ENCODE data around the gene SLC4A11. TPM values are rescaled to one million over a fixed set of nuclear protein-coding genes. Genes with fewer than 3 reads are reported as not detected.
"Not testable (repeated sequence)": the region's sequence is repeated elsewhere in the genome, so short reads cannot be mapped to it uniquely, and the experiment has no call there.

The SLC4A11 gene
- total RNA-seq, 2 experiments from 2014 or later, result 3.9 to 4.0 TPM

- CTCF ChIA-PET, POLR2A ChIA-PET: not testable (repeated sequence)
Observed at GRCh38 chr20:3215359-3215917, 23.6 kb downstream of the SLC4A11 start.

GRCh38 chr20:3213226-3213625 is 25.8 kb downstream of the SLC4A11 start:
- POLR2A ChIA-PET, result interaction anchor here (0.5 kb wide), 1 partner anchor 663 kb away, joined by 3 read pairs; no protein-coding TSS in a partner anchor
- CTCF ChIA-PET, result no interaction called here

GRCh38 chr20:3210346-3210745 is 28.6 kb downstream of the SLC4A11 start:
- POLR2A ChIA-PET, result interaction anchor here (0.6 to 1.1 kb wide), 2 partner anchors 65 to 719 kb away, joined by 3 to 9 read pairs; no protein-coding TSS in a partner anchor
- CTCF ChIA-PET, result interaction anchor here (0.7 to 2.1 kb wide), 3 partner anchors 8 to 157 kb away, joined by 3 to 10 read pairs (median 4); no protein-coding TSS in a partner anchor

- POLR2A ChIA-PET, result interaction anchor here (0.6 to 1.2 kb wide), 3 partner anchors 12 to 719 kb away, joined by 3 to 9 read pairs (median 5); no protein-coding TSS in a partner anchor
- CTCF ChIA-PET, result interaction anchor here (1.2 to 2.1 kb wide), 2 partner anchors 8 to 11 kb away, joined by 4 to 10 read pairs; no protein-coding TSS in a partner anchor
Observed at GRCh38 chr20:3209946-3210317, 29.1 kb downstream of the SLC4A11 start.

- POLR2A ChIA-PET, result interaction anchor here (1.2 kb wide), 1 partner anchor 12 kb away, joined by 5 read pairs; no protein-coding TSS in a partner anchor
- CTCF ChIA-PET, result interaction anchor here (0.8 to 2.1 kb wide), 2 partner anchors 9 to 11 kb away, joined by 4 to 10 read pairs; no protein-coding TSS in a partner anchor
Observed at GRCh38 chr20:3209257-3209945, 29.6 kb downstream of the SLC4A11 start, which contains the start of gene ITPA. ITPA (plus strand) TSS chr20:3209498; CDS start chr20:3209552, 54 bp downstream.

- POLR2A ChIA-PET, result interaction anchor here (1.2 kb wide), 1 partner anchor 11 kb away, joined by 5 read pairs; no protein-coding TSS in a partner anchor
- CTCF ChIA-PET, result interaction anchor here (0.8 to 2.1 kb wide), 2 partner anchors 9 to 10 kb away, joined by 4 to 10 read pairs; no protein-coding TSS in a partner anchor
Observed at GRCh38 chr20:3208786-3209256, 30.2 kb downstream of the SLC4A11 start.

GRCh38 chr20:3204124-3204794 is 34.7 kb downstream of the SLC4A11 start, which contains the start of gene DDRGK1:
DDRGK1 (minus strand) TSS chr20:3204682; CDS start chr20:3204627, 55 bp downstream.
- ChIA-PET CTCF (interaction anchor here (0.8 to 1.6 kb wide), 2 partner anchors 14 to 150 kb away, joined by 3 to 5 read pairs; no protein-coding TSS in a partner anchor), POLR2A (interaction anchor here (1.3 to 1.8 kb wide), 4 partner anchors 11 to 157 kb away, joined by 3 to 9 read pairs (median 4); partner anchors contain the start of genes FASTKD5 and UBOX5)

- ChIA-PET POLR2A (interaction anchor here (1.3 to 1.8 kb wide), 5 partner anchors 10 to 157 kb away, joined by 3 to 9 read pairs (median 4); partner anchors contain the start of genes FASTKD5 and UBOX5), CTCF (interaction anchor here (0.8 to 1.6 kb wide), 5 partner anchors 15 to 508 kb away, joined by 3 to 5 read pairs (median 3); no protein-coding TSS in a partner anchor)
Observed at GRCh38 chr20:3203315-3204123, 35.5 kb downstream of the SLC4A11 start.

- ChIA-PET POLR2A (interaction anchor here (1.3 to 1.8 kb wide), 5 partner anchors 9 to 156 kb away, joined by 3 to 9 read pairs (median 4); partner anchors contain the start of genes FASTKD5 and UBOX5), CTCF (interaction anchor here (1.1 to 1.6 kb wide), 4 partner anchors 16 to 508 kb away, joined by 3 to 5 read pairs (median 3); no protein-coding TSS in a partner anchor)
Observed at GRCh38 chr20:3202965-3203314, 36.0 kb downstream of the SLC4A11 start.

GRCh38 chr20:3199976-3200755 is 38.8 kb downstream of the SLC4A11 start:
- ChIA-PET CTCF (interaction anchor here (0.7 kb wide), 1 partner anchor 72 kb away, joined by 3 read pairs; no protein-coding TSS in a partner anchor), POLR2A (no interaction called here)

GRCh38 chr20:3199206-3199605 is 39.8 kb downstream of the SLC4A11 start:
- POLR2A ChIA-PET, result no interaction called here
- CTCF ChIA-PET, result interaction anchor here (1.0 kb wide), 1 partner anchor 10 kb away, joined by 4 read pairs; no protein-coding TSS in a partner anchor

- ChIA-PET POLR2A (no interaction called here), CTCF (no interaction called here)
Observed at GRCh38 chr20:3195590-3196237, 43.3 kb downstream of the SLC4A11 start.

- CTCF ChIA-PET, result interaction anchor here (0.6 kb wide), 1 partner anchor 114 kb away, joined by 3 read pairs; no protein-coding TSS in a partner anchor
- POLR2A ChIA-PET, result no interaction called here
Observed at GRCh38 chr20:3194617-3195280, 44.2 kb downstream of the SLC4A11 start.

GRCh38 chr20:3193806-3194616 is 45.0 kb downstream of the SLC4A11 start:
- ChIA-PET POLR2A (interaction anchor here (1.0 kb wide), 1 partner anchor 10 kb away, joined by 3 read pairs; no protein-coding TSS in a partner anchor), CTCF (no interaction called here)

GRCh38 chr20:3192226-3193015 is 46.6 kb downstream of the SLC4A11 start:
- ChIA-PET POLR2A (no interaction called here), CTCF (no interaction called here)
